Raji (cell line): ENCODE data around the gene PHACTR1.

ENCODE experiments used
- POLR2A ChIP-seq: IDR thresholded peaks from 2 replicates; pipeline ENCODE4 v1.6.1; 2011; ENCODE audit warnings: low read depth, low read length, control low read depth; ENCODE audit not compliant: insufficient read depth

Gene PHACTR1

DNA sequence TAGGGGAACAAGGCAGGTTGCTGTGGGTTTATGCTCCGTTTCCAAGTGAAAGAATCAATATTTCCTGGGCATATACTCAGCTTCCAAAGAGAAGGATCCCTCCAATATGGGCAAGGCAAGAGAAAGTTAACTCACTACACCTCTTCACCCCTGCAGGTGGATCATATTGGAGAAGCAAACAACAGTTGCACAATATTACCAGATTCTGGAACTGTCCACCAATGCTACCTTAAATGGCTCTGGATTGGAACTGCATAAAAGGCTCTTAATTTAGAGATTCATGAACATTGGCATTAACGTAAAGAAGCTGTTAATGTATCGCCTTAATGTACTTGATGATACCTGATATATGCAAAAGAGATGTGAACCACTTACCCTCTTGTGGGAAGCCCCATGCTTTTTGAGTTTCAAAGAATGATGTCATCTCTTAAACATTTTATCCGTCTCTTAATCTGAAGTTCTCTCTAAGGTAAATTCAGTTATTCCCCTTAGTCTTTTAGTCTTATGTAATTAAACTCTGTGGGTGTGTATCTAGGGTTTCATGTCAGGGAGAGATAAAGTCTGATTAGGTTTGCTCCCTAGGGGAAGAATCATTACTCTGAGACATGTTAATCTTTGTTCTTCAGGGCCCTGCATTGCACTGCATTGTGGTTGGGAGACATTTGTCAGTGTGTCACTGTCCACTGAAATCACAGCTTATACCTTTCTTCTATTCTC lies 99.5 kb downstream of the PHACTR1 start:
- no peak for TF ChIP-seq POLR2A

DNA sequence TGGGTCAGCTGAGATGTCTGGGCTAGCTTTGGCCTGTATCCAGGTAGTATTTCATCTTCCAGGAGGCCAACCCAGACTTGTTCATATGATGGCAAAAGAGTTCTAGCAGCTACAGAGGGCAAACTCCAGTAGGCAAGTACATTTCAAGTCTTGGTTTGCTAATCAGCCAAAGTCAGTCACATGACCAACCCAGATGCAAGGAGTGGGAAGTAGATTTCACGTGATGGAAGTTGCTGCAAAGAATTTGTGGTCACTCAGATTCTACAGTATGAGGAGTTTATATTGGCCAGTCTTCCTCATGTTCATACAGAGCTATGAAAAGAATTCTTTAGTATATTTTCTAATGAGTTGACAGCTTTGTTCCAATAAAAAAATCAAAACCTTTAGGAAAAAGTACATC lies 101.8 kb downstream of the PHACTR1 start:
- TF ChIP-seq POLR2A, result no peak

DNA sequence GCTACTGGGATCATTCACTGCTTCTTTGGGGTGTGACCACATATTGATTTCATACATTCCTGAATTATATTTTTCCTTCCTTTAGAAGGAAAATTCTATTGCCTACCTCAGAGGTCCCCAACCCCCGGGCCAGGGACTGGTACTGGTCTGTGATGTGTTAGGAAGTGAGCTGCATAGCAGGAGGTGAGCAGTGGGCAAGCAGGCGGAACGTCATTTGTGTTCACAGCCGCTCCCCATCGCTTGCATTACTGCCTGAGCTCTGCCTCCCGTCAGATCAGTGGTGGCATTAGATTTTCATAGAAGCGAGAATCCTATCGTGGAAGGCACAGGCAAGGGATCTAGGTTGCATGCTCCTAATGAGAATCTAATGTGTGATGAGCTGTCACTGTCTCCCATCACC lies 107.3 kb downstream of the PHACTR1 start:
- TF ChIP-seq POLR2A, result no peak

DNA sequence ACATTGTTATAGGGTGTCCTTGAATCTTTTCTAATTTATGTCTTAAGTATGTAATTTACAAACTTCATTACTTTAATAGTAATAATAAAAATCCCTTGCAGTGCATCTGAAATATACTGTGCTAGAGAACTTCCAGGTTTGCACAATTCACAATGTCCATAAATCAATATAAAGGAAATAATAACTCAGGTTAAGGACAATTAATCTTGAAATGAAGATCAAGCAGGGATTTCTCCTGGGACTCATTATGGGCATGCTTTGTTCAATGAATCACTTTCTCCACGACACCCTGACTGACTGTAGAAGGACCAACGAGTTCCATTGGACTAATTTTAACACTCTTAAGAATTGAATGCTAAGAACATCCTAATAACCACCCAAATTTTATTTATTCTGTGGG lies 110.0 kb downstream of the PHACTR1 start:
- TF ChIP-seq POLR2A, result no peak

DNA sequence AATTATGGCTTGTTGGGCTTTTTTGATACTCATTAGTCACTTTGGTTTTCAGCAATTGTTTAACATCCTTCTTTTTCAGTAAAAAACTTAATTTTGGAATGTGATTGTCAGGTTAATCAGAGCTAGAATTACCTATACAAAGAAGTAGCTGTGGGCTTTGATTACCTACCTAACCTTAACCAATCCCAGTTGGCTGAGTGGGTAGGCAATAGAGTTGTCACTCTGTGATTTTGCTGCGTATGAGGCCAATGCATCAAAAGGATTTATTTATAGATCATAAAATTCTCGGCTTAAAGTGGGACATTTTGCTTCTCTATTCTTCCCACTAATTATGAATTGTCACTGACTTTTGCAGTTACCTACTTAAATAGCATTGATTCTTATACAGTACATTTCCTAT lies 111.4 kb downstream of the PHACTR1 start:
- TF ChIP-seq POLR2A, result no peak

DNA sequence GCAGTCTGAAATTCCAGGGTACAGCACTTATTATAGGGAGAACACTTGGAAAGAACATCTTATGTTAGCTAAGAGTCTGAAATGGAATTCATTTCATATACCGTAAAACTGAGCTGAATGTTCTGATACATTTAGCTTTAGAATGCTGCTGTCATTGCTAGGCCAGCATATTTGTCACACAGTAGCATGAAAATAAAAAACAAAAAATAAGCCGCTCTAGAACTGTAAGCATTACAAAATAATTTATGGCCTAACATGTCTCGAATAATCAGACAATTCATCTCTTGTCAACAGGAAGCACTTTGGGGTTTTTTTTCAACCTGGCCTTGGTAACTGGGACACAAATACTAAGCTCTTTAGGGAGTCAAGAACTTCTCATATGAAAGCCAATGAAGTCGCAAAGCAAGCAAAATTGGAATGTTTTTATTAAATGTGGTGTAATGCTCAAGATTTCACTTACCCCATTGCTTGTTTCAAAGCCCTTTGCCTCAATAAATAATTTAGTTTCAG lies 115.7 kb downstream of the PHACTR1 start:
- TF ChIP-seq POLR2A, result no peak

DNA sequence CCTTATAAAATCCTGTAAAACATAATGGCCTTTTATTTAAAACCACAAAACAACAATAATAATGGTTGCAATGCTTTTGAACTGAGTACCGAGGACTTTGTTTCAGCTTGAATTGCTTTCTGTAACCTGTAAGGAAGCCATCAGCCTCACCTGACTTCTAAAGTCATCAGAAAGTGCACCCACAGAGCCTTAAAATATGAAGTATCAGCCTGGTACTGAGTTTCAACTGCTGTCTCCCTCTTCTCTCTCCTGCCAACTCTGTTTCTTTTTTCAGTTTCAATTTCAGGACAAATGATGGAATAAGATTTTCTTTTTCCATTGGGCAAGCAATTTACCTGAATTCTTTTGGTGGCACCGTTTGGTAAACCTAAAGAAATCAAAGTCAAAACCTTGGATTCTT lies 119.4 kb downstream of the PHACTR1 start:
- TF ChIP-seq POLR2A, result no peak

DNA sequence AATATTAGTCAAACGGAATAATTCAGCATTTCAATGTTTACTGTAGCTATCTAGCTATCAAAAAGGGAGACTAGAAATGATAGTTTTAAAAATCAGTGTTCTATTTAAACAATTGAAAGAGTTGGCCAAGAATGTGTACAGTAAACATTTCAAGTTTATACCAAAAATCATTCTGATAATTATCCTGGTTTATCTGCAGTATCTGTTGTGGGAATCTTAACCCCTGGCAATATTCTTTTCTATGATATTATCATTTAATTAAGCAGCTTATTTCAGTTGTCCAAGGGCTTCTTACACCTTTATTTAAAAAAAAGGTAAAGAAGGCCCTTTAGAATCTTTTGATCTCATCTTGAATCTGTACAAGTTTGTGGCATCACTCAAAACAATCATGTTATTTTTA lies 125.1 kb downstream of the PHACTR1 start:
- TF ChIP-seq POLR2A, result no peak

DNA sequence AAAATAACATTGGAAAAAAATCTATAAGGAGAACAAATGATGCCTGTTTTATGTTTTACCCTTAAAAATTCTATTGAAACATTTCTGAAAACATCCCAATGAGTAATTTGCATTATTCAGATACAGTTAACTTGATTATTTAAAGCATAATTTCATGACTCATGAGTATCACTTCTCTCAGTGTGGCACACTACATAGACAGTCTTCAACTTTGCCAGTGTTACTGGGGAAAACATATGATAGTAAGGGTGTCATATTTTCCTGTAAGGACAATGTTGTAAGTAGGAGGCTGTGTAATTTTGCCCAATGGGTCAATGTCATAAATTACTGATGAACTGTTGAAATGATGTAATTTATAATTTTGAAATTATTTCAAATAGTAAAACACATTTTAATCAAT lies 125.5 kb downstream of the PHACTR1 start:
- no peak for TF ChIP-seq POLR2A

DNA sequence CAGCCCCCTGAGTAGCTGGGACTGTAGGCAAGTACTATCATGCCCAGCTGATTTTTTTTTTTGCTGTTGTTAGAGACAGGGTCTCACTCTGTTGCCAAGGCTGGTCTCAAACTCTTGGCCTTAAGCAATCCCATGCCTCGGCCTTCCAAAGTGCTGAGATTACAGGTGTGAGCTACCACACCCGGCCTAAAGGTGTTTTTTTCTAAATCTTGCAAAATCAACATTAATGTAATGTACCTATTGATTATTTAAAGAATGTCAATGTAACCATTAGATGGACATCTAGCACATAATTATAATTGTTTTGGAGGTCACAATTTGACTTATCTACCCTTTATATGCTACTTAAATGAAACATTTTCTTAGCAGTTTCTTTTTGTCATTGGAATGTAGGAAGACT lies 126.1 kb downstream of the PHACTR1 start:
- TF ChIP-seq POLR2A, result no peak

DNA sequence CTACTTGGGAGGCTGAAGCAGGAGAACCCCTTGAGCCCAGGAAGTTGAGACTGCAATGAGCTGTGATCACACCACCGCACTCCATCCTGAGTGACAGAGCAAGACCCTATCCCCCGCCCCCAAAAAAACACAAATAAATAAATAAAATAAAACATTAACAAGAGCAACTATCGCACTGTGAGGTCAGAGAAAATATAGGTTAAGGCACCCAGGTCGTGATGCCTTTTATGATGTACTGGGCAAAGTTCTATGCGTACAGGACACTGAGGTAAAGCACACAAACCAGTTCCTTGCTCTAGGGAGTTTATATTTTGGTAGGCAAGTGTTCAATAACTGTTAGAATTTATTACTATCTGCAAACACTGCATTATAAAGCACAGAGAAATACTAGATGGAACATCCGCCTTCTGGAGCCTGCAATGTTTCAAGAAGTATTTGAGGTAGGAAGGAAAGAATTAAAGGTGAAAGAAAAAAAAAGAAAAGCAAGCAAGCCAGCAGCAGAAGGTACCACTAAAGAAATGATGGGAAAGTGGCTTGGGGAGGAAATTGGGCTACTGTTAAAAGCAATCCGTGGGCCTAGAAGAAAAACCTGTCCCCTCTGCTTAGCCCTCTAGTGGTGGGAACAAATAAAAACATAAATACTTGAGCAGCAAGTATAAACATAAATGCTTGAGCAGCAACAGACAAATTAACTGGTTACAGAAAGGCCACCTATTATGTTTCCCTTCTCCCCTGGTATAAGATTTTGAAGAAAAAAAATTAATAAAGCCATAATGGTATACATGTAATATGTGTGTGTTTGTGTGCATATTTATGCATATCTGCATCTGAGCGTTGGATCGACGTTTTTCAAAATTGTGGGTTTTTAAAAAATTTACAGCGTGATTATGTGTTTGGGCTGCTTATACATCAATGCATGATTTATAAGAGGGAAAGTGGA lies 128.0 kb downstream of the PHACTR1 start:
- no peak for TF ChIP-seq POLR2A

DNA sequence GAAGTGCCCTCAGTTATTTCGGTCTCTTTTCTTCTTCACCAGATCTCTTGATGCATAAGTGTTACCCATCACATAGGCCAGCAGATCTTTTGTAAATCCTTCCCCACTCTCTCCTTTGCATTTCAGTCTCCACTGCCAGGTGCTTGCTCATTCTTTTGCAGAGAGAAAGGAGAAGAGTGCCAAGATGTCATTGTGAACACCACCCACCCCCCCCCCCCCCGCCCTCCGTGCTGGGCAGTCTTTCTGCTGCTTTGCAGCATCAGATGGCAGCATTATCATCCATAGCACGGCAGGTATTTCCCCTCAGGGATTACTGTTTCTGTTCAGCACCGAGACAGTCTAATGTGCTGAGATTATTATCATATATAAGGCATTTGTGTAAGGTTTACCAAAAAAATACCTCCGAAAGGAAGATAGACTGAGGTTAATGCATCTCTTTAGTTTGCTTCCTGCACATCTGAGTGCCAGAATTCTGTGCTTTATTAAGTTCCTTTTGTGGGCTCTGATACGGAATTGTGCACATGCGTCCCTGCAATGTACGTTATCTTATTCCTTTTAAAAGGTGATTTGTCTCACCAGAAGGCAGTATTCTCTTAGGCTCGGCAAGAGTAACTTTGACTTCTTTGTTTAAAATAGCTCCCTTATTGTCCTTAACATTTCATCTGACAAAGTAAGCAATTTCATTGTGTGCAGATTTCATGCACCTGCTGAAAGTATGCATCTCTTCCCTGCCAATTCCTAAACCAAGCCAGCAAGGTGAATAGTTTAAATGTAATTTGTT lies 128.8 kb downstream of the PHACTR1 start:
- TF ChIP-seq POLR2A, result no peak

DNA sequence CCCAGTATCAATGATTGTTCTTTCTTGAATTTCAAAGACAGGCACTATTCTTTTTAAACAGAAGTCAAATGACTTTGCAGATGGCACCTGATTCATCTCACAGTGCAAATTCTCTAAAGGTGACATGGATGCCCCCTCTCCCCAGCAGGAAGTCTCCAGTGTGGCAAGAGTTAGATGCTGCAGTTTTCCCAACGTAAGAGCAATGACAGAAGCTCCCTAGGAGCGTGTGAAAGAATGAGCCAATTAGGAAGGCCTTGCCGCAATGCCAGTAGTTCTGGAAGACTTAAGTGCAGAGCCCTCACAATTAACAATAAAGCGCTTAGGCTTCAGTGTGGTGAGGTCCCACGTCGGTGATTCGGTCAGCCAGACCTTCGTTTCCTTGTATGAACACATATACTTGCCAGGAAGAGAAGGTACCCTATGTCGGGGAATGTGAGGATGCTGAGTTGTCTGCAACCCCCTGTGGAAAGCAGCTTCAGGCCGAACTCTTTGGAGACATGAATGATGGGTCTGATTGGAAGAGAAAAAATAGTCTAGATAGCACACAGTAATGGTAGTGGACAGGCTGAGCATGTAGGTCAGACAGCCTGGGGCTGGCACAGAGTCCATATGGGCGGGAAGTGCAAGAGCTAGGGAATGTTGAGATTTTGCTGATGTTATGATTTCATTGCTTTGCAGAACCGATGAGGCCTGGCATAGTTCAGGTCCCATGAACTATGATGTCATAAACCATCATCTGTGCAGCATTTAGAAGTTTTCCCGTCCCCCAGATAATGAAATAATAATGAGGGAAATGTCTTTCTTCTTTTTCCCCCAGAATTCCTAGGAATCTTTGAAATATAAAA lies 132.6 kb downstream of the PHACTR1 start:
- no peak for TF ChIP-seq POLR2A

DNA sequence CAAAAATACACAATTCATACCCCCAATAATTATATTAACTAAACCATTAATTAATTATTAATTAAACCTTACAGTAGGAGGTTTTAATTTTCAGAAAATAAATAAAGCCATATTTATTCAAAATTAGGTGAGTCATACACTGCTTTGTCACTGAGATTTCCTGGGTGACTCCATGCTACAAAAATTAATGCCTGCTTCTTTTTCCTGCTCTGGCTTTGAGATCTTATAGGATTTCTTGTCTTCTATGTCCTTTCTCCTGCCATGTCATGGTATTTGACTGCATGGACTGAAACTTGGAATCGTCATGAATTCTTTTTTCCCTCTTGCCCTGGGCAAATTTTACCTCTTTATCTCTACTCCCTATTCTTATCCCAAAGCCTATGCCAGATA lies 133.2 kb downstream of the PHACTR1 start:
- no peak for TF ChIP-seq POLR2A
